ENCODE measurements around the gene PDE2A. TPM values are rescaled to one million over a fixed set of nuclear protein-coding genes. Genes with fewer than 3 reads are reported as not detected.

Gene PDE2A
- total and polyA plus RNA-seq, 10 of the 15 experiments (the other 5 are each of a cell fraction or from before 2014, with no cell fraction given): 0.06 to 0.15 (median 0.11) TPM; not detected in 6

DNA sequence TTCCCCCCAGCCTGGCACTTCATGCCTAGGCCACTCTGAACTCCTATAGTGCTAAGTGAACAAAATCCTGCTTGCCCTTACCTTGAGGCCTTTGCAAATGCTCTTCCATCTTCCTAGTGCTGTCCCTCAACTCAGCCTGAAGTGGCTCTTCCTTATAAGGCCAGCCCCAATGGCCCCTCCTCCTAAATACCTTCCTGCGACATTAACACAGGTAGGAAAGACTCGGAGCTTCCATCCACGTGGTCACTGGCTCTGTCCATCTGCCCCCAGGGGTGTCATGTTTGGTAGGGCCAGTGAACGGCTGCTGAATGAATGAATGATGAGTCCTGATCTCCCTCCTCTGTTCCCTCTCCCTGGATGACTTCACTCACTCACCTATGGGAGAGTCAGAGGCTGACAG is 4.2 kb downstream of the PDE2A start:
- Histone ChIP-seq H3K27ac (ENCODE audit: control insufficient read depth, insufficient read depth) (no peak overlapping the region), H3K4me1 (ENCODE audit: control insufficient read depth, insufficient read depth, low read length) (peaks cover 25% of the 10 kb centered on the region), H3K4me3 (no peak overlapping the region), H2AFZ (ENCODE audit: control insufficient read depth, low read depth, low read length) (no peak overlapping the region), H3K9me3 (replicated peaks; ENCODE audit: control insufficient read depth, insufficient read depth, low read length) (peaks cover 2% of the 10 kb centered on the region; the same call in 1 of the 3 replicates), H3K27me3 (replicated peaks in 1 of 2; ENCODE audit: control insufficient read depth in 2 of 2, insufficient read depth in 2 of 2, low read length in 1 of 2) (peaks cover 0 to 11% of the 10 kb centered on the region in 2 experiments), H3K36me3 (ENCODE audit: control insufficient read depth in 2 of 2, insufficient read depth in 2 of 2, low read length in 1 of 2) (no peaks in the 10 kb centered on the region), H3K9ac (ENCODE audit: control insufficient read depth, insufficient read depth, low read length) (no peak overlapping the region), H3K4me2 (ENCODE audit: control insufficient read depth, insufficient read depth) (0 out of 2 replicates have a peak overlapping the region, but pooled peaks have one; percentile 76), H4K20me1 (ENCODE audit: control insufficient read depth, insufficient read depth) (no peaks in the 10 kb centered on the region), H3K79me2 (ENCODE audit: control insufficient read depth, insufficient read depth, low read length) (no peaks in the 10 kb centered on the region)
- no peak for DNase-seq (ENCODE audit: low read depth, low spot score)
- ChIA-PET SMC1A (ENCODE audit: uncharacterized antibody, unreplicated experiment) (interaction anchor here (0.6 to 3.2 kb wide), 2 partner anchors 8 to 14 kb away, joined by 3 to 20 read pairs; no protein-coding TSS in a partner anchor), POLR2A (interaction anchor here (1.3 to 2.0 kb wide), 2 partner anchors 10 to 12 kb away, joined by 3 to 12 read pairs; no protein-coding TSS in a partner anchor), CTCF (interaction anchor here (2.2 to 3.6 kb wide), 5 partner anchors 10 to 146 kb away, joined by 6 to 37 read pairs (median 19); partner anchors contain the start of gene STARD10), RAD21 (ENCODE audit: unreplicated experiment) (interaction anchor here (2.2 kb wide), 1 partner anchor 14 kb away, joined by 13 read pairs; no protein-coding TSS in a partner anchor)
- intact Hi-C loops (cut with micrococcal nuclease; ENCODE audit: unreplicated experiment): no loop called here
- no TSS peak for BruUV-seq (replicated peaks)
- TF ChIP-seq, protein P1, sequence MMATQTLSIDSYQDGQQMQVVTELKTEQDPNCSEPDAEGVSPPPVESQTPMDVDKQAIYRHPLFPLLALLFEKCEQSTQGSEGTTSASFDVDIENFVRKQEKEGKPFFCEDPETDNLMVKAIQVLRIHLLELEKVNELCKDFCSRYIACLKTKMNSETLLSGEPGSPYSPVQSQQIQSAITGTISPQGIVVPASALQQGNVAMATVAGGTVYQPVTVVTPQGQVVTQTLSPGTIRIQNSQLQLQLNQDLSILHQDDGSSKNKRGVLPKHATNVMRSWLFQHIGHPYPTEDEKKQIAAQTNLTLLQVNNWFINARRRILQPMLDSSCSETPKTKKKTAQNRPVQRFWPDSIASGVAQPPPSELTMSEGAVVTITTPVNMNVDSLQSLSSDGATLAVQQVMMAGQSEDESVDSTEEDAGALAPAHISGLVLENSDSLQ (IDR thresholded peaks at IDR 0.05): peak; percentile 12; the same call in 1 of the 2 replicates
- TF ChIP-seq SRF (IDR thresholded peaks at IDR 0.05; ENCODE audit: low read depth in 2 of 2, low read length in 2 of 2) (peak; percentile 9 to 57; a peak in 1 of 4 replicates), BHLHE40 (IDR thresholded peaks at IDR 0.05; ENCODE audit: borderline replicate concordance in 1 of 2, low read depth in 2 of 2, low read length in 1 of 2) (no peak)
- FAIRE-seq: no peak
- WGBS (ENCODE audit: insufficient coverage, insufficient replicate concordance, low lambda C conversion rate, missing lambda C conversion rate): 58% methylated on average over 4 of the region's 4 CpGs
- in situ Hi-C loops (cut with MboI): no loop called here
- no peak for ATAC-seq

DNA sequence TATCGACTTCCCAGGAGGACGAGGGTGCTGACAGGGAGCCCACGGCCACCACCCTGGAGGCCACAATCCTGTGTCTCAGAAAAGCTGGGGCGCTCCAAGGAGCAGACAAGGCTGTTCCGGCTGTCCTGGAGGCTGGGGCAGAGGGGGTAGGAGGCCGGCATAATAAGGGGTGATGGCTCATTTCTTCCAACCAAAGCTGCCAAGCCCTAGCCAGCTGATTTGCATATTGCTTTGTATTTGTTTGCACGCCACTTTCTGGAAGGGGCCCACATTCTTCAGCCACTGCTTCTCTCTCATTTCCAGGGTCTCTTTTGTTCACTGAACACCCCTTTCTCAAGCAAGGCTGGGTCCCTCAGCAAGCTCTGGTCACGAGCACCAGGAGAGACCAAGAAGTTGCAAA is 4.7 kb downstream of the PDE2A start:
- Histone ChIP-seq H3K79me2 (ENCODE audit: control insufficient read depth, insufficient read depth, low read length) (no peaks in the 10 kb centered on the region), H2AFZ (ENCODE audit: control insufficient read depth, low read depth, low read length) (no peak overlapping the region; the same call in 1 of the 2 replicates), H3K9ac (ENCODE audit: control insufficient read depth, insufficient read depth, low read length) (no peak overlapping the region), H3K4me3 (no peak overlapping the region; the same call in 1 of the 2 replicates), H3K4me1 (ENCODE audit: control insufficient read depth, insufficient read depth, low read length) (peaks cover 25% of the 10 kb centered on the region), H4K20me1 (ENCODE audit: control insufficient read depth, insufficient read depth) (no peaks in the 10 kb centered on the region), H3K36me3 (ENCODE audit: control insufficient read depth in 2 of 2, insufficient read depth in 2 of 2, low read length in 1 of 2) (no peaks in the 10 kb centered on the region), H3K27me3 (replicated peaks in 1 of 2; ENCODE audit: control insufficient read depth in 2 of 2, insufficient read depth in 2 of 2, low read length in 1 of 2) (peaks cover 0 to 7% of the 10 kb centered on the region in 2 experiments; a peak in 3 of 4 replicates), H3K27ac (ENCODE audit: control insufficient read depth, insufficient read depth) (peak overlapping the region; percentile 53), H3K9me3 (replicated peaks; ENCODE audit: control insufficient read depth, insufficient read depth, low read length) (peaks cover 2% of the 10 kb centered on the region; the same call in 1 of the 3 replicates), H3K4me2 (ENCODE audit: control insufficient read depth, insufficient read depth) (peak overlapping the region; percentile 76)
- peak; percentile 23 for DNase-seq (ENCODE audit: low read depth, low spot score)
- in situ Hi-C loops (cut with MboI) (no loop called here), intact Hi-C loops (cut with micrococcal nuclease; ENCODE audit: unreplicated experiment) (no loop called here)
- ChIA-PET POLR2A (interaction anchor here (1.3 to 2.0 kb wide), 2 partner anchors 11 to 13 kb away, joined by 3 to 12 read pairs; no protein-coding TSS in a partner anchor), RAD21 (ENCODE audit: unreplicated experiment) (interaction anchor here (1.1 to 2.2 kb wide), 6 partner anchors 12 to 573 kb away, joined by 4 to 13 read pairs (median 6); partner anchors contain the start of genes ATG16L2 and STARD10), SMC1A (ENCODE audit: uncharacterized antibody, unreplicated experiment) (interaction anchor here (0.6 to 3.2 kb wide), 7 partner anchors 9 to 125 kb away, joined by 3 to 20 read pairs (median 5); partner anchors contain the start of gene STARD10), CTCF (interaction anchor here (1.1 to 3.6 kb wide), 7 partner anchors 10 to 198 kb away, joined by 4 to 37 read pairs (median 12); partner anchors contain the start of gene STARD10)
- TF ChIP-seq MTA2 (IDR thresholded peaks at IDR 0.05; ENCODE audit: low read depth) (peak; percentile 14; the same call in 1 of the 2 replicates), BCL11A (IDR thresholded peaks at IDR 0.05; ENCODE audit: low read depth, low read length) (peak; percentile 66), MYB (IDR thresholded peaks at IDR 0.05; ENCODE audit: borderline replicate concordance, low read depth, low read length) (no peak), IRF4 (IDR thresholded peaks at IDR 0.05; ENCODE audit: low read depth, low read length) (no peak), POU2F2 (IDR thresholded peaks at IDR 0.05; ENCODE audit: borderline replicate concordance, low read depth, low read length) (peak; percentile 98; the same call in 2 of the 3 replicates), TCF12 (IDR thresholded peaks at IDR 0.05; ENCODE audit: low read depth, low read length) (0 out of 2 replicates have a peak, but pooled peaks have one; percentile 12), RUNX3 (IDR thresholded peaks at IDR 0.05; ENCODE audit: low read length) (peak; percentile 56; the same call in 1 of the 2 replicates), PAX5 (IDR thresholded peaks at IDR 0.05; ENCODE audit: borderline replicate concordance, low read depth, low read length) (0 out of 2 replicates have a peak, but pooled peaks have one; percentile 16), SP1 (IDR thresholded peaks at IDR 0.05; ENCODE audit: low read depth, low read length) (peak; percentile 36), BHLHE40 (IDR thresholded peaks at IDR 0.05; ENCODE audit: borderline replicate concordance in 1 of 2, low read depth in 2 of 2, low read length in 1 of 2) (peak; percentile 21; a peak in 1 of 4 replicates)
- TF ChIP-seq, protein P2, sequence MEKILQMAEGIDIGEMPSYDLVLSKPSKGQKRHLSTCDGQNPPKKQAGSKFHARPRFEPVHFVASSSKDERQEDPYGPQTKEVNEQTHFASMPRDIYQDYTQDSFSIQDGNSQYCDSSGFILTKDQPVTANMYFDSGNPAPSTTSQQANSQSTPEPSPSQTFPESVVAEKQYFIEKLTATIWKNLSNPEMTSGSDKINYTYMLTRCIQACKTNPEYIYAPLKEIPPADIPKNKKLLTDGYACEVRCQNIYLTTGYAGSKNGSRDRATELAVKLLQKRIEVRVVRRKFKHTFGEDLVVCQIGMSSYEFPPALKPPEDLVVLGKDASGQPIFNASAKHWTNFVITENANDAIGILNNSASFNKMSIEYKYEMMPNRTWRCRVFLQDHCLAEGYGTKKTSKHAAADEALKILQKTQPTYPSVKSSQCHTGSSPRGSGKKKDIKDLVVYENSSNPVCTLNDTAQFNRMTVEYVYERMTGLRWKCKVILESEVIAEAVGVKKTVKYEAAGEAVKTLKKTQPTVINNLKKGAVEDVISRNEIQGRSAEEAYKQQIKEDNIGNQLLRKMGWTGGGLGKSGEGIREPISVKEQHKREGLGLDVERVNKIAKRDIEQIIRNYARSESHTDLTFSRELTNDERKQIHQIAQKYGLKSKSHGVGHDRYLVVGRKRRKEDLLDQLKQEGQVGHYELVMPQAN (conservative IDR thresholded peaks at IDR 0.05): no peak
- ATAC-seq: peak; percentile 64
- no TSS peak for BruUV-seq (replicated peaks)
- FAIRE-seq: peak; percentile 66
- WGBS (ENCODE audit: insufficient coverage, insufficient replicate concordance, low lambda C conversion rate, missing lambda C conversion rate): 1% methylated on average over 8 of the region's 8 CpGs
